H1 (cell line): Measurements from ENCODE around the gene MFAP4. TPM values are rescaled to one million over a fixed set of nuclear protein-coding genes. Genes with fewer than 3 reads are reported as not detected.

Experiments used
- CEBPB ChIP-seq: IDR thresholded peaks from 2 replicates; pipeline ENCODE4 v1.6.1; 2012; ENCODE audit warnings: low read depth, low read length
- SIN3A ChIP-seq, 2 experiments: IDR thresholded peaks in 1 of 2; conservative IDR thresholded peaks in 1 of 2; 2 replicates each; pipeline ENCODE4 v1.6.1; 2011 to 2012; ENCODE audit warnings: low read length in 2 of 2, improper control_type of control experiment in 1 of 2, low read depth in 1 of 2, mild to moderate bottlenecking in 1 of 2
- TAF1 ChIP-seq: IDR thresholded peaks from 2 replicates; pipeline ENCODE4 v1.6.1; 2011; ENCODE audit warnings: mild to moderate bottlenecking, low read depth, low read length
- TAF7 ChIP-seq: optimal IDR thresholded peaks from 2 replicates; pipeline ENCODE3; 2011; ENCODE audit warnings: low read depth, mild to moderate bottlenecking, inconsistent platforms, low read length, moderate library complexity, borderline replicate concordance
- TEAD4 ChIP-seq: IDR thresholded peaks from 2 replicates; pipeline ENCODE4 v1.6.1; 2012; ENCODE audit warnings: low read depth, low read length, inconsistent platforms, mixed read lengths
- polyA plus RNA-seq, 7 experiments: library from polyadenylated mRNA; depleted of rRNA in 3 of 7; stranded (reverse) in 5 of 7; unstranded in 2 of 7; fragments of >200 nt in 5 of 7; fragments of 200-250 nt in 2 of 7; gene quantifications; 1 replicate in 5 of 7; 2 replicates in 1 of 7; 4 replicates in 1 of 7; pipeline versions ENCODE4 v1.2.1 to v1.2.3, GENCODE V29; 2011 to 2013; ENCODE audit warnings: missing spikeins in 2 of 7, mixed read lengths in 2 of 7
- total RNA-seq: library from RNA; stranded (reverse); fragmentation: NEBNext Ultra II Directional; extraction: Animal tissue kit (Norgen Biotek cat#: 25700); gene quantifications from 2 replicates; pipeline ENCODE4 v1.2.1, GENCODE V29; 2021

Gene MFAP4
- total and polyA plus RNA-seq, 2 of the 8 experiments (the other 6 are each of a cell fraction or from before 2014, with no cell fraction given) = 3.1 to 3.6 TPM

- TF ChIP-seq CEBPB (0 out of 2 replicates have a peak, but pooled peaks have one; percentile 8), TAF1 (peak; percentile 48; the same call in 1 of the 2 replicates), TEAD4 (0 out of 2 replicates have a peak, but pooled peaks have one; percentile 3), TAF7 (no peak), SIN3A (conservative IDR thresholded peaks at IDR 0.05 in 1 of 2, IDR thresholded peaks at IDR 0.05 in 1 of 2; ENCODE audit: low read depth in 1 of 2, low read length in 2 of 2) (0 out of 4 replicates have a peak, but pooled peaks of 1 of the 2 experiments have one; percentile 35)
Measured at GRCh38 chr17:19386974-19387920, at the start of gene MFAP4 (continued).
